Activated naive CD8-positive, alpha-beta T cell treated with anti-CD3 and anti-CD28 coated beads for 36 hours (primary cell): ENCODE data around the gene CDC14A. TPM values are rescaled to one million over a fixed set of nuclear protein-coding genes. Genes with fewer than 3 reads are reported as not detected.
"Not testable (repeated sequence)": the region's sequence is repeated elsewhere in the genome, so short reads cannot be mapped to it uniquely, and the experiment has no call there.

ENCODE experiments used
- DNase-seq: peaks from one replicate; pipeline ENCODE4 v3.0.0; 2021
- H3K27ac Mint-ChIP-seq: one replicate; pipeline ENCODE4 v1.8.0; 2022; ENCODE audit warnings: mild to moderate bottlenecking, moderate library complexity, mixed read lengths
- H3K27me3 Mint-ChIP-seq: one replicate; pipeline ENCODE4 v1.8.0; 2022; ENCODE audit warnings: mild to moderate bottlenecking, mixed read lengths
- H3K36me3 Mint-ChIP-seq: one replicate; pipeline ENCODE4 v1.8.0; 2021; ENCODE audit warnings: mild to moderate bottlenecking, mixed read lengths
- H3K4me1 Mint-ChIP-seq: one replicate; pipeline ENCODE4 v1.8.0; 2021; ENCODE audit warnings: mixed read lengths
- H3K4me3 Mint-ChIP-seq: one replicate; pipeline ENCODE4 v1.8.0; 2022; ENCODE audit warnings: mild to moderate bottlenecking, moderate library complexity, mixed read lengths
- H3K9me3 Mint-ChIP-seq: one replicate; pipeline ENCODE4 v1.8.0; 2022; ENCODE audit warnings: mixed read lengths
- total RNA-seq, 2 experiments: library from RNA; stranded (reverse); gene quantifications; one replicate each; pipeline ENCODE4 v1.2.3, GENCODE V29; 2021

The CDC14A gene
- total RNA-seq, 2 experiments from 2014 or later, result 9.5 to 11.2 TPM

- no peak for DNase-seq
- H3K27ac Mint-ChIP-seq, result no peak overlapping the region
These were observed 13.9 kb downstream of the CDC14A start for GRCh38 chr1:100366209-100366525.

GRCh38 chr1:100369339-100369738, 17.0 kb downstream of the CDC14A start:
- H3K27ac Mint-ChIP-seq, H3K4me3 Mint-ChIP-seq, DNase-seq, H3K27me3 Mint-ChIP-seq: not testable (repeated sequence)
- peaks cover 56% of the 10 kb centered on the region for H3K4me1 Mint-ChIP-seq
- peaks cover 63% of the 10 kb centered on the region for H3K36me3 Mint-ChIP-seq
- peaks cover 14% of the 10 kb centered on the region for H3K9me3 Mint-ChIP-seq

More at GRCh38 chr1:100366209-100366525, 13.9 kb downstream of the CDC14A start:
- peaks cover 51% of the 10 kb centered on the region for H3K4me1 Mint-ChIP-seq
- no peaks in the 10 kb centered on the region for H3K27me3 Mint-ChIP-seq
- H3K4me3 Mint-ChIP-seq, result no peak overlapping the region
- peaks cover 11% of the 10 kb centered on the region for H3K9me3 Mint-ChIP-seq
- H3K36me3 Mint-ChIP-seq, result peaks cover 56% of the 10 kb centered on the region

DNA sequence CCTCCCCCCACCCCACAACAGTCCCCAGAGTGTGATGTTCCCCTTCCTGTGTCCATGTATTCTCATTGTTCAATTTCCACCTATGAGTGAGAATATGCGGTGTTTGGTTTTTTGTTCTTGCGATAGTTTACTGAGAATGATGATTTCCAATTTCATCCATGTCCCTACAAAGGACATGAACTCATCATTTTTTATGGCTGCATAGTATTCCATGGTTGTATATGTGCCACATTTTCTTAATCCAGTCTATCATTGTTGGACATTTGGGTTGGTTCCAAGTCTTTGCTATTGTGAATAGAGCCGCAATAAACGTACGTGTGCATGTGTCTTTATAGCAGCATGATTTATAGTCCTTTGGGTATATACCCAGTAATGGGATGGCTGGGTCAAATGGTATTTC, 21.6 kb downstream of the CDC14A start:
- DNase-seq, H3K4me3 Mint-ChIP-seq, H3K27me3 Mint-ChIP-seq, H3K27ac Mint-ChIP-seq: not testable (repeated sequence)
- H3K9me3 Mint-ChIP-seq, result peaks cover 24% of the 10 kb centered on the region
- peaks cover 50% of the 10 kb centered on the region for H3K36me3 Mint-ChIP-seq
- H3K4me1 Mint-ChIP-seq, result peaks cover 53% of the 10 kb centered on the region

GRCh38 chr1:100376890-100377289, 24.6 kb downstream of the CDC14A start:
- H3K27me3 Mint-ChIP-seq, H3K27ac Mint-ChIP-seq, H3K4me3 Mint-ChIP-seq, DNase-seq: not testable (repeated sequence)
- H3K36me3 Mint-ChIP-seq, result peaks cover 57% of the 10 kb centered on the region
- peaks cover 57% of the 10 kb centered on the region for H3K4me1 Mint-ChIP-seq
- H3K9me3 Mint-ChIP-seq, result peaks cover 15% of the 10 kb centered on the region

DNA sequence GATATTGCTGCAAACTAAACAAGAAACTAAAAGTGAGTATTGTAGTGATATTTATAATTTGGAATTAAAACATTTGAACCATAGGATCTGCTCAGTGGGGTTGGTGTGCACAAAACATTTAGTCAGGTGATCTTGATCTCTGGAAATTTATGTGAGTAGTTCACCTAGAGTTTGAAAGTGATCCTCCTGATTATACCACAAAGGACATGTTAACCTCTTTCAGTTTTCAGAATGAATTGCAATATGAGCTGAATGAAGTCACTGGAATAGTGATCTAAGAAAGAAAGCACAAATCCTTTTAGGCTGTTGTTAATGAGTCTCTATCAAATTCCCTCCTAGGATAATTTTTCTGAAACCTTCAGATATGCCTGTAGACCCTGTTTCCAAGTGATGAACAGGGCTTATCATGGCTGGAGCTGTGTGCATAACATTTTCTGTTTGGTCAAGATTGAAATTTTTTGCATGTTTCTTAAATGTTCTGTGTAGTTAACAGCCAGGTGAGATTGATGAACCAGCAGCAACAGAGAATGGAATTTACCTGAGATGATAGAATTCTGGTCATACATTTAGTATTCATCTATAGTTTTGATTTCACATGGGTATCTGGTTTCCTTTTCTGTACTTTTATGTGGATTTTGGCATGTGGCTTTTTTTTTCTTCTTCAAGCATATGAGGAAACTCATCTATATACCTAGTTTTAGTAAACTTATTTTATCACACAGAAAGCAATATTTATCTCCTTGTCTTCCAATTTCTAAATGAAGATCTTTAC, 25.5 kb downstream of the CDC14A start:
- Mint-ChIP-seq H3K4me1 (peaks cover 54% of the 10 kb centered on the region), H3K27me3 (no peaks in the 10 kb centered on the region), H3K36me3 (peaks cover 53% of the 10 kb centered on the region), H3K4me3 (peak overlapping the region; percentile 52), H3K9me3 (peaks cover 15% of the 10 kb centered on the region), H3K27ac (peak overlapping the region; percentile 95)
- no peak for DNase-seq

DNA sequence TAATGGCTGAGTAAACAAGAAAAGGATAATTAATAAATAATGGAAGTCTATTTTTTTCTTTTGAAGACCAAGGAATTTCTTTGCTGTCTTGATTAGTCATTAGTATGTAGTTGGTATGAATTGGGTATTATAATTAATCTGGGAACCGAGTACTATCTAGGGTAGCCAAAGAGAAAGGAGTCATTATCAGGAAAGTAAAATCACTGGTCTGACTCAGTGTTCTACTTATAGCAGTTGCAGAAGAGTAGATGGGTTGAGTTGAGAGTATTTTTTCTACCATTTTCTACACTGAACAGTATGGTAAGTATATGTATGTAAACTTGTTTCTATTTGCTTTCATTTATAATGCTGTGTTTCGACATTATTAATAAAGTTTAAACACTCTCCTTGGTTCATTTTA, 26.6 kb downstream of the CDC14A start:
- Mint-ChIP-seq H3K4me1 (peaks cover 61% of the 10 kb centered on the region), H3K9me3 (peaks cover 12% of the 10 kb centered on the region), H3K27me3 (no peaks in the 10 kb centered on the region), H3K27ac (peak overlapping the region; percentile 42), H3K36me3 (peaks cover 44% of the 10 kb centered on the region), H3K4me3 (no peak overlapping the region)
- no peak for DNase-seq

DNA sequence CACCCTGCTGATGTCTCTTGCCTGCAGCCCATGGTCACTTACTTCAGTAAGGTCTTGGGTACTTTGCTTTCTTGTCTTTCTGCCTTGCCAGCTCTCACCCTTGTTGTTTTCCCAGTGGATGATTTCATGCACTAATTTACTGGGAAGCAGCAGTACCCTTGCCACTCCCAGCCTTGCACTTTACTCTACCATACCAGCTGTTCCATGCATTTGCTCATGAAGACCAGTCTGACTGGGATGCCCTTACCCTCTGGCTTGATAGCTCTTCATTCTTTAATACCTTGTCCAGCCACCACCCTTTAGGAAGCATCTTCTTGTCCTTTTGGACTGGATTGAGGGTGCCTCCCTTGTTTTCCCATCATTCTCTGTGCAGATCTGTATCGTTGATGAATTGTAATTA, 28.3 kb downstream of the CDC14A start:
- no peak for DNase-seq
- H3K4me3 Mint-ChIP-seq, result no peak overlapping the region
- H3K9me3 Mint-ChIP-seq, result peaks cover 3% of the 10 kb centered on the region
- H3K4me1 Mint-ChIP-seq, result peaks cover 59% of the 10 kb centered on the region
- H3K27me3 Mint-ChIP-seq, result no peaks in the 10 kb centered on the region
- H3K27ac Mint-ChIP-seq, result no peak overlapping the region
- H3K36me3 Mint-ChIP-seq, result peaks cover 31% of the 10 kb centered on the region

DNA sequence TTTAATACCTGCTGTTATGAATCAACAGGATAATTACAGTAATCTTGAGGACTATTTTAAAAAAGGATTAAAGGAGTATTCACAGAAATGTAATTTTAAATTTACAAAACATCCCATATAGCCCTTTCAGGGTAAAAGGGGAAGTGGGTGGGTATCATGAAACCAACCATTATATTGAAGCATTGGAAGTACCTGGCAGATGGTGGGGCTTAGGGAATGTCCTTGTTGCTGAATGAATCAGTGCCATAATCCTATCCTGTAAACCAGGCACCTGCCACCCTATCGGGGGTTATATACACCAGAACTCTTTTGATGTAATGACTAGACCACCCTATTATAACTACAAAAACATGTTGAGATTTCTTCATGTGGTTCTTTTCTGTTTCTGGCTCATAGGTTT, 30.4 kb downstream of the CDC14A start:
- Mint-ChIP-seq H3K4me3 (no peak overlapping the region), H3K9me3 (no peaks in the 10 kb centered on the region), H3K36me3 (peaks cover 29% of the 10 kb centered on the region), H3K4me1 (peaks cover 65% of the 10 kb centered on the region), H3K27me3 (no peaks in the 10 kb centered on the region), H3K27ac (no peak overlapping the region)
- no peak for DNase-seq

- peaks cover 63% of the 10 kb centered on the region for H3K4me1 Mint-ChIP-seq
- no peak overlapping the region for H3K4me3 Mint-ChIP-seq
- H3K9me3 Mint-ChIP-seq, result no peaks in the 10 kb centered on the region
- H3K27ac Mint-ChIP-seq, result no peak overlapping the region
- H3K27me3 Mint-ChIP-seq, result no peaks in the 10 kb centered on the region
- peaks cover 27% of the 10 kb centered on the region for H3K36me3 Mint-ChIP-seq
- no peak for DNase-seq
These were observed 31.6 kb downstream of the CDC14A start for GRCh38 chr1:100383743-100384405.

GRCh38 chr1:100387209-100387608, 34.9 kb downstream of the CDC14A start:
- Mint-ChIP-seq H3K27ac (peak overlapping the region; percentile 75), H3K9me3 (no peaks in the 10 kb centered on the region), H3K27me3 (no peaks in the 10 kb centered on the region), H3K4me1 (peaks cover 69% of the 10 kb centered on the region), H3K4me3 (peak overlapping the region; percentile 62), H3K36me3 (peaks cover 10% of the 10 kb centered on the region)
- DNase-seq, result no peak

GRCh38 chr1:100387657-100388350, 35.5 kb downstream of the CDC14A start:
- peaks cover 10% of the 10 kb centered on the region for H3K36me3 Mint-ChIP-seq

GRCh38 chr1:100390531-100390930, 38.2 kb downstream of the CDC14A start:
- H3K27me3 Mint-ChIP-seq, result no peaks in the 10 kb centered on the region
- H3K9me3 Mint-ChIP-seq, result peaks cover 3% of the 10 kb centered on the region
- peaks cover 79% of the 10 kb centered on the region for H3K4me1 Mint-ChIP-seq
- no peak overlapping the region for H3K27ac Mint-ChIP-seq
- peaks cover 29% of the 10 kb centered on the region for H3K36me3 Mint-ChIP-seq
- no peak overlapping the region for H3K4me3 Mint-ChIP-seq
- no peak for DNase-seq

More at GRCh38 chr1:100387657-100388350, 35.5 kb downstream of the CDC14A start:
- peak overlapping the region; percentile 67 for H3K4me3 Mint-ChIP-seq
- no peaks in the 10 kb centered on the region for H3K27me3 Mint-ChIP-seq
- H3K4me1 Mint-ChIP-seq, result peaks cover 71% of the 10 kb centered on the region
- H3K9me3 Mint-ChIP-seq, result no peaks in the 10 kb centered on the region
- peak overlapping the region; percentile 89 for H3K27ac Mint-ChIP-seq
- DNase-seq, result no peak

- no peak overlapping the region for H3K4me3 Mint-ChIP-seq
- no peak for DNase-seq
- H3K36me3 Mint-ChIP-seq, result peaks cover 31% of the 10 kb centered on the region
- no peak overlapping the region for H3K27ac Mint-ChIP-seq
- H3K4me1 Mint-ChIP-seq, result peaks cover 82% of the 10 kb centered on the region
- peaks cover 3% of the 10 kb centered on the region for H3K9me3 Mint-ChIP-seq
- no peaks in the 10 kb centered on the region for H3K27me3 Mint-ChIP-seq
These were observed 39.4 kb downstream of the CDC14A start for GRCh38 chr1:100391675-100392074.

DNA sequence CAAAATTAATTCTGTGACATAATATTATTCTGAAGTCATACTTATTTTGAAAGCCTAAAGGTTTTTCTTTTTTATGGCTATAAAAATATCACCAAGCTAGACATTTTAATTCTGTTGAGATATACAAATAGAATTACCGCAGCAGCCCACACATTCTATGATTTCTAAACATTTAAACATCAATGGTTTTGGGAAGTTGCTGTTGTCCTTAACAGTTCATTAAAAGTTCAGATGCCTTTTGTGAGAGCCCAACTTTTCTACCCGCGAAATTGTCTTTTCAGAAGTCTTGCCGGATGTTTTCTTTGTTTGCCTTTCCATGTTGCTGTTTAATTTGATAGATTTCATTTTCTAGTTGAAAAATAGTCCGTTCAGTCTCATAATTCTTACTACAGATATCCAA, 40.5 kb downstream of the CDC14A start:
- peak overlapping the region; percentile 57 for H3K27ac Mint-ChIP-seq
- no peaks in the 10 kb centered on the region for H3K27me3 Mint-ChIP-seq
- H3K4me1 Mint-ChIP-seq, result peaks cover 84% of the 10 kb centered on the region
- no peak overlapping the region for H3K4me3 Mint-ChIP-seq
- peaks cover 3% of the 10 kb centered on the region for H3K9me3 Mint-ChIP-seq
- DNase-seq, result no peak
- peaks cover 31% of the 10 kb centered on the region for H3K36me3 Mint-ChIP-seq

DNA sequence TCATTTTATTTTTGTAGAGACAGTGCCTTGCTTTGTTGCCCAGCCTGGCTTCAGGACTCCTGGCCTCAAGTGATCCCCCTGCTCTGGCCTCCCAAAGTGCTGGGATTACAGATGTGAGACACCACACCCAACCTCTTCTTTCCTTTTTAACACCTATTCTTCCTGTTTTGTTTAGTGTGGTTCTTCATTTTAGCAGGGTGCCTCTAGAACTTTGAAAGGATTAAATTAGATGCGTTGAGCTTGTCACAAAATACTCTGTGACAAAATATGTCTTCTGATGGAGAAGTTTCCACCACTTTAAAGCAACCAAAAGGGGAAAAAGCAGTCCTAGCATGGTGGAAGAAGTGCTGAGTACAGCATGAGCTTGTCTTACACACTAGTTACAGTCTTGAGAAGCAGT, 42.0 kb downstream of the CDC14A start:
- DNase-seq, result no peak
- Mint-ChIP-seq H3K27ac (peak overlapping the region; percentile 80), H3K4me3 (no peak overlapping the region), H3K36me3 (peaks cover 38% of the 10 kb centered on the region), H3K27me3 (no peaks in the 10 kb centered on the region), H3K4me1 (peaks cover 85% of the 10 kb centered on the region), H3K9me3 (peaks cover 5% of the 10 kb centered on the region)
